NCI-H748 treated with DMSO at 0.1 percent for 48 hours (cell line): ENCODE data around the gene LAX1.
"Not testable (repeated sequence)": the region's sequence is repeated elsewhere in the genome, so short reads cannot be mapped to it uniquely, and the experiment has no call there.

Experiments used
- DNase-seq: peaks from one replicate; lab custom pipeline; 2025; lab: John Stamatoyannopoulos, UW

LAX1 gene

GRCh38 chr1:203769505-203770343 is 4.7 kb downstream of the LAX1 start:
- no peak for DNase-seq

- DNase-seq: no peak
Observed at GRCh38 chr1:203771901-203772301, 6.9 kb downstream of the LAX1 start.

GRCh38 chr1:203772836-203773235 is 7.9 kb downstream of the LAX1 start:
- DNase-seq: no peak

- DNase-seq: no peak
Observed at GRCh38 chr1:203776636-203777035, 11.7 kb downstream of the LAX1 start.

DNA sequence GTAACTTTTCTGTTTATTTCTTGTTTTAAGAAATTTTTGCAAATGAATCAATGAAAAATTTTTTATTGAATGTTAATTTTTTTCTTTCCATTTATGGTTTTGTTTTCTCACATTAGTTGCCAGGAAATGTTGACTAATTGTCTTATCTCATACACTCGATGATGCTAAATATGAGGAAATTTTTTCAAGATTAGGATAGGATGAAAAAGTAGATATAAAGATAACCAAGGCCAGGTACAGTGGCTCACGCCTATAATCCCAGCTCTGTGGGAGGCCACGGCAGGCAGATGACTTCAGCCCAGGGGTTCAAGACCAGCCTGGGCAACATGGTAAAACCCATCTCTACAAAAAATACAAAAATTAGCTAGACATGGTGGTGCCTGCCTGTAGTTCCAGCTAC is 12.6 kb downstream of the LAX1 start:
- DNase-seq: no peak

DNA sequence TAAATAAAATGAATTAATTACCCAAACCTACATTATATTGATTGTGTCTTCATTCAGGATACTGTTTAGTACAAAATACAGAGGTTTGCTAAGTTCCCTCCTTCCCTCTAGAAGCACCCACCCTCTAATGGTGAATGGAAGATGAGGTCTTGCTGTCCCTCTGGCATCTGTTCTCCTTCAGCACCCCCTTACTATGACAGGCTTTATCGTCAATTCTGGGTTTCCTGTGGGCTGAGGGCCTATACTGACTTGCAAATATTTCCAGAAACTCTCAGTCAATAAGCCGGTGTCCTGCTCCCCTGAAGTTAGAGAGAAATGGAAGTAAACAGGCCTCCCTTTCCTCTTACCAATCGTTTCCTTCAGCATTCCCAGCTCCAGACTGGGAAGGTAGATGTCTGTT is 13.2 kb downstream of the LAX1 start:
- DNase-seq: no peak

DNA sequence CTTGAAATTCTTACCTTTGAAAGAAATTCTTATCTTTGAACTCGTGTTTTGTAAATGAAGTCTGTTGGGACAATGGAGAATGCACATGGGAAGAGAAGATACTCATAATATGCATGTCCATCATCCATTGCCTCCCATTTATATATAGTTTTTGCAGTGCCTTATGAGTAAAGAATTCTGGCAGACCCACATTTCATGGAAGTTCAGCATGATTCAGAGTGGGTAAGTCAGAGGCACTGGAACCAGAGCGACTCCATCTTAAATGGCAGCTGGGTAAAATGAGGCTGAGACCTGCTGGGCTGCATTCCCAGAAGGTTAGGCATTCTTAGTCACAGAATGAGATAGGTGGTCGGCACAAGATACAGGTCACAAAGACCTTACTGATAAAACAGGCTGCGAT is 13.8 kb downstream of the LAX1 start:
- no peak for DNase-seq

- DNase-seq: no peak
Observed at GRCh38 chr1:203781962-203782361, 17.0 kb downstream of the LAX1 start.

DNA sequence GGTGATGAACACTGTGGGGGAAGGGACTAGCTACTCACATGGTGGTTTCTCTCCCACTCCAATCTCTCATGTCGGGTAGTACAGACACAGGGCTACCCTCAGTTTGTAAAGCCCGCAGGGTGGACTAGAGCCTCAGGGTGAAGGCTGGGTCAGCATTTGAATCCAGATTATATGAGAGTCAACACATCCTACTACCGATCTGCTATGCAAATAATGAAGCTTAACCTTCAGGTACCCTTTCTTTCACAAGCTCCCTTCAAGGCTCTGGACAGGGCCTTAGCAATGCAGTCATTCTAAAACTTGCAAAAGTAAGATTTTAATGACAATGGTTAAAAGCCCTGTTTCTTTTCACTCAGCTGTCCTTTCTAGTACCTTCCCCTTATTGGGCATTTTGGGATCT is 25.0 kb downstream of the LAX1 start:
- no peak for DNase-seq

- DNase-seq: no peak
Observed at GRCh38 chr1:203791498-203791897, 26.5 kb downstream of the LAX1 start.

- no peak for DNase-seq
Observed at GRCh38 chr1:203792486-203792885, 27.5 kb downstream of the LAX1 start.

- not testable (repeated sequence) for DNase-seq
Observed at GRCh38 chr1:203793561-203793960, 28.6 kb downstream of the LAX1 start.

DNA sequence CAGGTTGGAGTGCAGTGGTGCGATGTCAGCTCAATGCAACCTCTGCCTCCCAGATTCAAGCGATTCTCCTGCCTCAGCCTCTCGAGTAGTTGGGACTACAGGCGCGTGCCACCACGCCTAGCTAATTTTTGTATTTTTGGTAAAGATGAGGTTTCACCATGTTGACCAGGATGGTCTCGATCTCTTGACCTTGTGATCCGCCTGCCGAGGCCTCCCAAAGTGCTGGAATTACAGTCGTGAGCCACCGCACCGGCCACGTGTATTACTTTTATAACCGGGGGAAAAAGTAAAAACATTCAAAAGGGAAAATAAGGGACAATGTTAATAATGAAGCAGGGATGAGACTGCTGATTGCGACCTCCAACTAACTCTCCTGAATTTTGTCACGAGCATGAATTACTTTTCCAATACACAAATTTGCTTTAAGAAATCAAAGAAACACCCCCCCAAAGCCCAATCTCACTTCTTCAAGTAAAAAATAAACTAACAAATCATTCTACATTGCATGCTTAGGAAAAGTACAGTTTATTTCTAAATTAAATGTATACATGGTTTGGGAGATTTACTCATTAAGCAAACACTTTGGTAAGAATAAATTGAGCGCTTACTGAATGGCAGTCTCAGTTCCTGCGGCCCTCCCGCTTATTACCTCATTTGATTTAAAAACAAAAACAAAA is 29.9 kb downstream of the LAX1 start:
- DNase-seq: no peak

DNA sequence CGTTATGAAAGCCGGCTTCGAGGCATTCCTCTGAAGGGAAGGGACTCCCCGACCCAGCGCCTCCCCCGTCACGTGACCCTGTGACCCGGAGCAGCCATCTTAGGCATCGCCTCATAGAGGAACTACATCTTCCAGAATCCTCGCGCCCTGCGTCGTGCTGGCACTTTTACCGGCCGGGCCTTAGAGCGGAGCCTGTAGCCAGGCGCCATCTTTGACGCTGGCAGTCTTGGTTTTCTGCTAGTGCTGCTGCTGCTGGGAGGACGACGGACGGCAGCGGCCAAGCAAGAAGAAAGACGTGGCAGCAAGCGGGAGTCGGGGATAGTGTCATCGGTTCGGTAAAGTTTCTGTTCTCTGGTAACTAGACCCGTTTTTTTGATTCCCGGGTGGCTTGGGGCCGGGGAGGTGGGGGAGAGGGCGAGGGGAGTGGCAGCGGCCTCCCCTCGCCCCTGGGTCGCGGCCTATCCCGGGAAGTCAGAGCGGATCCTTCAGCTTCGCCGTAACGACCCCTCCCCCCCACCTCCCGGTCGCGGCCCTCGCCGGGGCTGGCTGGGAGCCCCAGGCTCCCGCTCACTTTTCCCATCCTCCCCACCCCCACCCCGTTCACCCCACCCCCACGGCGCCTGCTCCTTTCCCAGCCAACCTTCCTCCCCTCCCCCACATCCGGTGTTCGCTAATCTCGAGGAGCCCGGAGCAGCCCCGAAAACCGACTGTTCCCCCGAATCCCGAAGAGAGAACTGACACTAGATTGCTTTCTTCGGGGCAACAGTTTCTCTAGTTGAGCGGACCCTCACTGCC is 30.7 kb downstream of the LAX1 start, which contains the start of the genes ZBED6 and ZC3H11A:
ZBED6 (plus strand) TSS at position 183 of the 795 bp plus-strand sequence. CDS start 1,900 bp downstream, outside the sequence.
ZC3H11A (plus strand) TSS at position 183 of the 795 bp plus-strand sequence. CDS start 21,448 bp downstream, outside the sequence.
- DNase-seq: peak; percentile 85

DNA sequence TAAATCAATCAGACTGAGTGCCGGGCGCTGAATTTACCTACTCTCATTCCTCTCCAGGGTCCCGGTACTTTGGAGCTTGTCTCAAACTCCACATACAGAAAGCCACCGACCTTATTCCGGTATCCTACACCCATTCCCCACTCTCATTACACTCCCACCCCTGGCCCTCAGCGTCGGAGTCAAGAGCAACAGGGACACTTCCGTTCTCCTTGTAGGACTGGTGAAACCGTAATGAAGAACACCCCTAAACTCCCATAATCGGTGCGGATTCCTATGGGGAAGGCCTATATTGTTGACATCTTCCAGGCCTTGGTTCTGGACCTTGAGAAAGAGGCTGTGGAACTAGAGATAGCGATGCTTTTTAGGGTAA is 31.2 kb downstream of the LAX1 start:
- no peak for DNase-seq

GRCh38 chr1:203797216-203797615 is 32.2 kb downstream of the LAX1 start:
- DNase-seq: no peak

DNA sequence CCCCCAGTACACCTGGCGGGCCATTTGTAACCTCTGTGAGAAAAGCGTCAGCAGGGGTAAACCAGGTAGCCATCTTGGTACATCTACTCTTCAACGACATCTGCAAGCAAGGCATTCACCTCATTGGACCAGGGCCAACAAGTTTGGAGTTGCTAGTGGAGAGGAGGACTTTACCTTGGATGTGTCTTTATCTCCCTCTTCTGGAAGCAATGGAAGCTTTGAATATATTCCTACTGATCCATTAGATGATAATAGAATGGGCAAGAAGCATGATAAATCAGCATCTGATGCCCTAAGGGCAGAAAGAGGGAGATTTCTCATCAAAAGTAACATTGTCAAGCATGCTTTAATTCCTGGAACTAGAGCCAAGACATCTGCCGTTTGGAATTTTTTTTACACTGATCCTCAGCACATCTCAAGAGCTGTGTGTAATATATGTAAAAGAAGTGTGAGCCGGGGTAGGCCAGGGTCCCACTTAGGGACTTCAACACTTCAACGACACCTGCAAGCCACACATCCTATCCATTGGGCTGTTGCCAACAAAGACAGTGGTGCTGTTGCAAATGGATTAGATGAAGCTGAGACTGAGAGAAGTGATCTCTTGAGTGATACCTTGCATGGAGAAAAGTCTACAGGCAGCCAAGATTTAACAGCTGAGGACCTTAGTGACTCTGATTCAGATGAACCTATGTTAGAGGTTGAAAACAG is 33.1 kb downstream of the LAX1 start:
- DNase-seq: no peak

- DNase-seq: no peak
Observed at GRCh38 chr1:203799157-203799556, 34.2 kb downstream of the LAX1 start.

GRCh38 chr1:203799971-203800370 is 35.0 kb downstream of the LAX1 start:
- DNase-seq: no peak

GRCh38 chr1:203805689-203806088 is 40.7 kb downstream of the LAX1 start:
- DNase-seq: no peak

DNA sequence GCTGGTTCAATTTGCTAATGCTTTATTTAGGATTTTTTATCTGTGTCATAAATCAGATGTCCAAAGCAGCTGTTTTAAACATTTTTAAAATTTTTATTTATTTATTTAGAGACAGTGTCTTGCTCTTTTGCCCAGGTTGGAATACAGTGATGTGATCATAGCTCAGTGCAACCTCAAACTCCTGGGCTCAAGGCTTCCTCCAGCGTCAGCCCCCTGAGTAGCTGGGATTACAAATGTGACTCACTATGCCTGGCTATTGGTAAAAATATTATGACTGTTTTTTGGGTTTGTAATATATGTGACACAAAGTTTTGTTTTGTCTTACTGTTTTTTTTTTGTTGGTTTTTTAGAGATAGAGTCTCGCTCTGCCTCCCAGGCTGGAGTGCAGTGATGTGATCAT is 42.2 kb downstream of the LAX1 start:
- no peak for DNase-seq
